PFSK-1 (cell line): ENCODE results near the gene DDX17.

Source experiments
- FOXP2 ChIP-seq: optimal IDR thresholded peaks from 2 replicates; pipeline ENCODE3; 2011; ENCODE audit warnings: borderline replicate concordance, control low read depth, inconsistent platforms; ENCODE audit not compliant: insufficient read depth; ENCODE audit errors: extremely low read length, extremely low read depth
- POLR2AphosphoS5 ChIP-seq: IDR thresholded peaks from 2 replicates; pipeline ENCODE4 v1.6.1; 2012; ENCODE audit warnings: low read depth, mild to moderate bottlenecking, control low read depth, low read length, moderate library complexity
- SIN3A ChIP-seq: IDR thresholded peaks from 2 replicates; pipeline ENCODE4 v1.6.1; 2012; ENCODE audit warnings: mild to moderate bottlenecking, low read length, moderate library complexity, borderline replicate concordance; ENCODE audit not compliant: insufficient read depth
- TAF1 ChIP-seq: IDR thresholded peaks from 2 replicates; pipeline ENCODE4 v1.6.1; 2012; ENCODE audit warnings: low read length, control low read depth, borderline replicate concordance; ENCODE audit not compliant: insufficient read depth
- TF ChIP-seq, protein P1 (sequence below), 2 experiments: IDR thresholded peaks; 2 replicates each; pipeline versions ENCODE4 v1.6.1 to v1.8.0; 2011 to 2012; ENCODE audit warnings: low read depth in 2 of 2, low read length in 2 of 2, control low read depth in 1 of 2, inconsistent platforms in 1 of 2, mild to moderate bottlenecking in 1 of 2, moderate library complexity in 1 of 2; ENCODE audit not compliant: insufficient read depth in 1 of 2

The DDX17 gene

DNA sequence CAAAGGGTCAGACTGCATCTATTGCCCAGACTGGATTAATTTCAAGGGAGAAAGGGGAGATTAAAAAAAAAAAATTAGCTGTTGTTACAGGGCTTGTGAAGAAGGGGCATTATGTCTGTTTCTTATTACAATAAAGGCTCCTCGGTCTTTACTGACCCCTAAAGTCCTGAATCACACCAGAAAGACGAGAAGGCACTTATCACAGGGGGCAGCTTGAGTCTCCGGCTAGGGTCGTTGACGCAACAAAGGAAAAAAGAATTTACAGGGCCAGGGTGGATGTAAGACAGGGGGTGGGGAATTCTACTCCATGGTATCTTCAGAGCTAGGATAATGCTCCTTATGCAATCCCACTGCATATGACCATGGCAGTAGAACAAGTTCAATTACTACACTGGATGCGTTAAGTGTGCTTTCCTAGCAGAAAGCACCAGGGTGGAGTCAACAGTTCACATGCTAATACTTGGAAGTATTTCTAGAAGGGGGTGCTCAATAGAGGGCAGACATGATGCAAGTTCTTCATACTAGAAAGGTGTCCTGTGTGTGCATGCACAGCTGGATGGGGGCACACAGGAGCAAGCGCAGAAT lies 16.5 kb downstream of the DDX17 start:
- TF ChIP-seq, protein P1, sequence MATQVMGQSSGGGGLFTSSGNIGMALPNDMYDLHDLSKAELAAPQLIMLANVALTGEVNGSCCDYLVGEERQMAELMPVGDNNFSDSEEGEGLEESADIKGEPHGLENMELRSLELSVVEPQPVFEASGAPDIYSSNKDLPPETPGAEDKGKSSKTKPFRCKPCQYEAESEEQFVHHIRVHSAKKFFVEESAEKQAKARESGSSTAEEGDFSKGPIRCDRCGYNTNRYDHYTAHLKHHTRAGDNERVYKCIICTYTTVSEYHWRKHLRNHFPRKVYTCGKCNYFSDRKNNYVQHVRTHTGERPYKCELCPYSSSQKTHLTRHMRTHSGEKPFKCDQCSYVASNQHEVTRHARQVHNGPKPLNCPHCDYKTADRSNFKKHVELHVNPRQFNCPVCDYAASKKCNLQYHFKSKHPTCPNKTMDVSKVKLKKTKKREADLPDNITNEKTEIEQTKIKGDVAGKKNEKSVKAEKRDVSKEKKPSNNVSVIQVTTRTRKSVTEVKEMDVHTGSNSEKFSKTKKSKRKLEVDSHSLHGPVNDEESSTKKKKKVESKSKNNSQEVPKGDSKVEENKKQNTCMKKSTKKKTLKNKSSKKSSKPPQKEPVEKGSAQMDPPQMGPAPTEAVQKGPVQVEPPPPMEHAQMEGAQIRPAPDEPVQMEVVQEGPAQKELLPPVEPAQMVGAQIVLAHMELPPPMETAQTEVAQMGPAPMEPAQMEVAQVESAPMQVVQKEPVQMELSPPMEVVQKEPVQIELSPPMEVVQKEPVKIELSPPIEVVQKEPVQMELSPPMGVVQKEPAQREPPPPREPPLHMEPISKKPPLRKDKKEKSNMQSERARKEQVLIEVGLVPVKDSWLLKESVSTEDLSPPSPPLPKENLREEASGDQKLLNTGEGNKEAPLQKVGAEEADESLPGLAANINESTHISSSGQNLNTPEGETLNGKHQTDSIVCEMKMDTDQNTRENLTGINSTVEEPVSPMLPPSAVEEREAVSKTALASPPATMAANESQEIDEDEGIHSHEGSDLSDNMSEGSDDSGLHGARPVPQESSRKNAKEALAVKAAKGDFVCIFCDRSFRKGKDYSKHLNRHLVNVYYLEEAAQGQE (IDR thresholded peaks at IDR 0.05; ENCODE audit: insufficient read depth in 1 of 2, low read depth in 2 of 2, low read length in 2 of 2) = no peak
- TF ChIP-seq SIN3A = no peak
- TF ChIP-seq FOXP2 = no peak
- no peak; the same call in 1 of the 2 replicates for TF ChIP-seq POLR2AphosphoS5
- no peak for TF ChIP-seq TAF1

DNA sequence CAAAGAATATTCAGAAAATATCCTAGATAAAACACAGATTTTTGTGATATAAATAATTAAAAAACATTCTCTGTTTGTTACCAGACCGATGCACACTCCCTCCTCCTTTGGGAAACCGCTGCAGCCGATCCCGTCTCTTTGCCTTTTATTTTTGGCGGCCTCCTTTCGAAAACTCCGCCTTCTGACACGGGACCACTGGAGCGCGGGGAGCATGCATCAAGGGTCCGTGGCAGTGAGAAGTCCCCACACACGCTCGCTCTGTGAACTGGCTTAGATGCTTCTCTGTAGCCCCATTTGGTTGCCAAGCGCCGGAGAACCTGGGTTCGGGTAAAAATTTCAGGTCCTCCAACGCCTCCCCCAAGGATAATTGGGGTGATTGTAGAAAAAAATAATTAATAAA lies 17.0 kb downstream of the DDX17 start:
- TF ChIP-seq, protein P1 (IDR thresholded peaks at IDR 0.05; ENCODE audit: insufficient read depth in 1 of 2, low read depth in 2 of 2, low read length in 2 of 2) = no peak
- TF ChIP-seq SIN3A = no peak
- TF ChIP-seq POLR2AphosphoS5 = peak; percentile 4; the same call in 1 of the 2 replicates

DNA sequence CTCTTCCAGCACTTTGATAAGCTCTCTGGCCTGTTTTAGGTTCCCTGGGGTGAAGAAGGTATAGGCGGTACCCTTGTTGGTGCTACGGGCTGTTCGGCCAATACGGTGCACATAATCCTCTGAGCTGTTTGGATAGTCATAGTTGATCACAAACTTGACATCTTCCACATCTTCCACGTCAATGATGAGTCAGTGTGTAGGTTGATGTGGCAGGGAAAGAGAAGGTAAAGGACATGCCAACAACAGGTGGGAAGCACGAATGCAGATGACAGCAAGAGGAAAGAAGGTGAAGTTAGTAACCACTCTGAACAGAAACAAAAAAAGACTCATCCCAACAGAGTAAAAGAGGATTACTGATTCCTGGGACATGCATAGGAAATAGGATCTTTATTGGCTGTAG lies 18.2 kb downstream of the DDX17 start:
- TF ChIP-seq, protein P1 (IDR thresholded peaks at IDR 0.05; ENCODE audit: insufficient read depth in 1 of 2, low read depth in 2 of 2, low read length in 2 of 2) = no peak
- peak; percentile 39; the same call in 1 of the 2 replicates for TF ChIP-seq POLR2AphosphoS5

DNA sequence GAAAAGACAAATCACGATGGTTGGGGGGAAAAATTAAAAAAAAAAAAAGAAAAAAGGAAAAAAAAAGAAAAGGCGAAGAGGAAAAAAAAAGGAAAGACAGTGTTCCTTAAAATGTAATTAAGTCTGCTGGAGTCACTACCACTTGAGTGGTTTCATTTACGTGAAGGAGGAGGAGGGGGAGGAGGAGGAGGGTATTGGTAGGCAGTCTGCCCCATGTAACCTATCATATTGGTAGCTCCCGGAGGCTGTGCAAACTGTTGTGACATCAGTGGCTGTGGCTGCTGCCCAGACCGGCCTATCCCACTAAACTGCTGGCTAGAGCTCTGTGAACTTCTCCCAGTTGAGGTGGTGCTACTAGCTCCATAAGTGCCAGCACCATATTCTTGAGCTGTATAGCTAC lies 20.3 kb downstream of the DDX17 start:
- no peak for TF ChIP-seq SIN3A
- no peak for TF ChIP-seq POLR2AphosphoS5
- TF ChIP-seq, protein P1 (IDR thresholded peaks at IDR 0.05; ENCODE audit: insufficient read depth in 1 of 2, low read depth in 2 of 2, low read length in 2 of 2) = no peak

DNA sequence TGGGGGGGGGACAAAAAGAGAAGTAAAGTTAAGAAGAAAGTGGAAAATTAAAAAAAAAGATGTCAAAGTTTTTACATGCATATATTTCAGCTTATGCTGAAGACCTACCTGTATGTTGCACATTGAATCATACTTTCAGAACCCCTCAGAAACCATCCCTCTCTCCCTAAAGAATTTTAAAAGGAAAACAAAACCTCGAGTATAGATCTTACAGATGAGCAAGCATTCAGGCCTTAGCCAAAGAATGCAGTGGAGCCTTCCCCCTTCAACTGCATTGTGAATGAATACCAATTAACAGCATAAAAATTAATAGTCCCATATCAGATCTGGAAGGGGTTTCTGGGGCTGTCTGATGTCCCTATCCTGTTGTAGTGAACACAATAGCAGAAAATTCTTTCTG lies 21.9 kb downstream of the DDX17 start:
- no peak for TF ChIP-seq POLR2AphosphoS5
- TF ChIP-seq SIN3A = no peak
- TF ChIP-seq TAF1 = no peak
- no peak for TF ChIP-seq FOXP2
- TF ChIP-seq, protein P1 (IDR thresholded peaks at IDR 0.05; ENCODE audit: insufficient read depth in 1 of 2, low read depth in 2 of 2, low read length in 2 of 2) = no peak
